ES-I3 (cell line): ENCODE measurements around the gene BAIAP2.

Experiments
- H3K36me3 ChIP-seq: 2 replicates; pipeline ENCODE4 v1.6.1; 2013; ENCODE audit warnings: mild to moderate bottlenecking, low read length, control low read depth, moderate library complexity; ENCODE audit not compliant: insufficient read depth
- H3K4me1 ChIP-seq: 2 replicates; pipeline ENCODE4 v1.6.1; 2013; ENCODE audit warnings: mild to moderate bottlenecking, control low read depth, low read length; ENCODE audit not compliant: insufficient read depth
- H3K9ac ChIP-seq: 2 replicates; pipeline ENCODE4 v1.6.1; 2013; ENCODE audit warnings: low read depth, mild to moderate bottlenecking, low read length, moderate library complexity
- H3K9me3 ChIP-seq: 2 replicates; pipeline ENCODE4 v1.6.1; 2013; ENCODE audit warnings: mild to moderate bottlenecking, low read length, moderate library complexity; ENCODE audit not compliant: control insufficient read depth, insufficient read depth

Gene BAIAP2

DNA sequence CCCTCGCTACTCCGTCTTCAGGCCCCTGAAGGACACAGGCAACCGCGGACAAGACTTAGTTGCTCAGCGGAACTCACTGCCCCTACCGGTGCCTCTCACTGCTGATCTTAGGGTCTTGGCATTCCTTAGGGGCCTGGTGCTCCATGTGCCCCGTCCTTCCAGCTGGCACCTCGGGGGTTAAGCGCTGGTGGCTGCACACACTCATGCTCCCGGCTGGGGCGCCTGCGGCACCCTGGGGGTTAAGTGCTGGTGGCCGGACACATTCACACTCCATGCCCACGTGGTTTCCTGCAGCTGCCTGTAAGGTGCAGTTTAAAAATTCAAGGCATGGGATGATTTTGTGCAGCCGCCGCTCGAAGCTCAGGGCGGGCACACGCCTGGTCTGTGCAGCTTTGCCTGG, 45.1 kb downstream of the BAIAP2 start:
- no peaks in the 10 kb centered on the region for H3K4me1 ChIP-seq
- no peaks in the 10 kb centered on the region for H3K36me3 ChIP-seq
- no peaks in the 10 kb centered on the region for H3K9me3 ChIP-seq
- no peak overlapping the region for H3K9ac ChIP-seq

GRCh38 chr17:81081222-81082176, 46.5 kb downstream of the BAIAP2 start:
- no peaks in the 10 kb centered on the region for H3K36me3 ChIP-seq
- H3K9ac ChIP-seq = no peak overlapping the region
- no peaks in the 10 kb centered on the region for H3K9me3 ChIP-seq
- H3K4me1 ChIP-seq = no peaks in the 10 kb centered on the region

GRCh38 chr17:81082177-81083073, 47.5 kb downstream of the BAIAP2 start:
- Histone ChIP-seq H3K9me3 (no peaks in the 10 kb centered on the region), H3K4me1 (no peaks in the 10 kb centered on the region), H3K36me3 (no peaks in the 10 kb centered on the region), H3K9ac (no peak overlapping the region)

- no peaks in the 10 kb centered on the region for H3K4me1 ChIP-seq
- no peaks in the 10 kb centered on the region for H3K9me3 ChIP-seq
- no peaks in the 10 kb centered on the region for H3K36me3 ChIP-seq
- H3K9ac ChIP-seq = no peak overlapping the region
Observed at GRCh38 chr17:81083125-81083765, 48.3 kb downstream of the BAIAP2 start.

GRCh38 chr17:81084680-81085419, 49.9 kb downstream of the BAIAP2 start:
- no peaks in the 10 kb centered on the region for H3K9me3 ChIP-seq
- H3K4me1 ChIP-seq = peaks cover 3% of the 10 kb centered on the region; the same call in 1 of the 2 replicates
- no peaks in the 10 kb centered on the region for H3K36me3 ChIP-seq
- H3K9ac ChIP-seq = no peak overlapping the region

- Histone ChIP-seq H3K36me3 (no peaks in the 10 kb centered on the region), H3K9me3 (no peaks in the 10 kb centered on the region), H3K9ac (no peak overlapping the region), H3K4me1 (peaks cover 9% of the 10 kb centered on the region)
Observed at GRCh38 chr17:81085420-81085911, 50.5 kb downstream of the BAIAP2 start.

DNA sequence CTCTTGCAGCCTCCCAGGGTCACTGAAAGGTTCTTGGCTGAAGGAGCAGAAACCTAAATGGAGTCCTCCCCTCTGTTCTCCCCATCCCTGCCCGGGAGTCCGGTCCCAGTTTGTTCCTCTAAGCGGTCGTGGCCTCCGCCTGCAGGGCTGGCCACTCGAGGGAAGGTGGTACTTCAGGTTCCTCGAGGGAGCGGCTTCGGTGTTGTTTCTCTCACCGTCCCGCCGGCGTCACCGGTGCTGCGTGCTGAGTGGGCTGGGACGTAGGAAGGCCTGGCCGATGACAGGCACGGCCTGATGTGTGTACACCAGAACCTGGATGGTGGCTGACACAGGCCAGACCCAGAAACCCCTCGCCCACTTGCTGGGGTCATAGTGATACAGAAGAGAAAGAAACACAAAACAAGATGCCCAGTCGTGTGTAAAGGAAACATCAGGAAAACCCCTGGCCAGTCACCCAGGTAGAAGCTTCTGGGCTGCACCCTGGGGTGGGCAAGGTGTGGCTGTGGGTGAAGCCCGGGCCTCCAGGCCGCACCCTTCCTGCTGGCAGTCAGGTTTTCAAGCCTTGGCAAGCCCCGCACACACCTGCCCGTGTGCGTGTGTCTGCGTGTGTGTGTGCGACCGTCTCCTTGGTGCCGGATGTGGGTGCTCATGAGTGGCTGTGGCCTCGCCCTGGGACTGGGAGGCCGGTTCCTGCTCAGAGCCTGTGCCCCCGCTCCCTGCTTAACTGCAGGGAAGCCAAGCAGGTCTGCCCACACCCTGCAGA, 52.0 kb downstream of the BAIAP2 start:
- no peaks in the 10 kb centered on the region for H3K9me3 ChIP-seq
- H3K9ac ChIP-seq = no peak overlapping the region
- peaks cover 20% of the 10 kb centered on the region for H3K4me1 ChIP-seq
- H3K36me3 ChIP-seq = no peaks in the 10 kb centered on the region

DNA sequence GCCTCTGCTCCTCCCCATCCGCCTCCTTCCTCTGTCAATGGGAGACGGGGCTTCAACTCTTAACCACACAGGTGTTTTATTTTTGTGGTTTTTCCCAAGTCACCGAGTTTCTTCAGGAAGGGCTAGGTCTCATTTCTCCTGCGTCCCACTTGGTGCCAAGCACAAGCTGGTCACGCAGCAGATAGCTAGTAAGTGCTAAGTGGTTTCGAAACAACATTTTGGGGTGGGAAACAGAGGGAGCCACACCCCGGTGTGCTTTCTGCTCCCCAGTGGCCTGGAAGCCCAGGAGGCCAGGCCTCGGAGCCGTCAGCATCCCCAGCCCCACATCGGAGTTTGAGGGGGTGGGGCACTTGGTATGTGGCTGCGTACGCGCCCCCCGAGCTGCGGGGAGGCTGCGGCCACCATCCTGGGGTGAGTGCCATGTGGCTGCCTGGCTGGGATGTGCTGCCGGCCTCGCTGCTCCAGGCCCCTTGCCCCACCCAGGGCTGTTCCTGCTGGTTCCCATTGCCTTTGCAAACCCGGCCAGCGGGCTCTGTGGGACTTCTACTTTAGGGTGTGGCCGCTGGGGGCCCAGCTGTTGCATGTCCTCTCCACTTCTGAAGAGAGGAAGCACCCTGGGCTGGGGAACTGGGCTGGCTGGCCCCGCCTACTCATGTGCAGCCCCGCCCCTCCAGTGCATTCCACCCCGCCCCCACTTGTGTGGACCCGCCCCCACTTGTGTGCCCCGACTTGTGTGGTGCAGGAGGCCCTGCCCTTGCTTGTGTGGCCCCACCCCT, 55.6 kb downstream of the BAIAP2 start:
- Histone ChIP-seq H3K36me3 (no peaks in the 10 kb centered on the region), H3K9me3 (no peaks in the 10 kb centered on the region), H3K4me1 (peaks cover 40% of the 10 kb centered on the region), H3K9ac (no peak overlapping the region)

DNA sequence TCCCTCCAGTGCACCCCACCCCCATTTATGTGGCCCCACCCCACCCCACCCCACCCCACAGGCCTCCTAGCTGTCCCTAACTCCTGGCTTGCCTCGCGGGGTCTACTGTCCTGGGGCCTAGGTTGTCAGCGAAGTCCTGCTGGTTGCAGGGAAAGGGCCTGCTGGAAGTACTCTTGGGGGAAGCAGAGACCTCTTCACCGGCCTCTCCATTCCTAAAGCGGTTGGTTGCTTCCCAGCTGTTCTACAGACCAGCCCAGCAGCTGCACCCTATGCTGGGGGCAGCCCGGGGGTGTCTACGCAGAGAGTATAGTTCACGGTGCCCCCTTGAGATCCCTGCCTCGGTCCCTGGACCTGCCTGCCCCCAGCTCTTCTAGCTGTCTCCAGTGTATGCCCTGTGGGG, 56.2 kb downstream of the BAIAP2 start:
- Histone ChIP-seq H3K36me3 (no peaks in the 10 kb centered on the region), H3K9ac (no peak overlapping the region), H3K4me1 (peaks cover 46% of the 10 kb centered on the region), H3K9me3 (no peaks in the 10 kb centered on the region)

DNA sequence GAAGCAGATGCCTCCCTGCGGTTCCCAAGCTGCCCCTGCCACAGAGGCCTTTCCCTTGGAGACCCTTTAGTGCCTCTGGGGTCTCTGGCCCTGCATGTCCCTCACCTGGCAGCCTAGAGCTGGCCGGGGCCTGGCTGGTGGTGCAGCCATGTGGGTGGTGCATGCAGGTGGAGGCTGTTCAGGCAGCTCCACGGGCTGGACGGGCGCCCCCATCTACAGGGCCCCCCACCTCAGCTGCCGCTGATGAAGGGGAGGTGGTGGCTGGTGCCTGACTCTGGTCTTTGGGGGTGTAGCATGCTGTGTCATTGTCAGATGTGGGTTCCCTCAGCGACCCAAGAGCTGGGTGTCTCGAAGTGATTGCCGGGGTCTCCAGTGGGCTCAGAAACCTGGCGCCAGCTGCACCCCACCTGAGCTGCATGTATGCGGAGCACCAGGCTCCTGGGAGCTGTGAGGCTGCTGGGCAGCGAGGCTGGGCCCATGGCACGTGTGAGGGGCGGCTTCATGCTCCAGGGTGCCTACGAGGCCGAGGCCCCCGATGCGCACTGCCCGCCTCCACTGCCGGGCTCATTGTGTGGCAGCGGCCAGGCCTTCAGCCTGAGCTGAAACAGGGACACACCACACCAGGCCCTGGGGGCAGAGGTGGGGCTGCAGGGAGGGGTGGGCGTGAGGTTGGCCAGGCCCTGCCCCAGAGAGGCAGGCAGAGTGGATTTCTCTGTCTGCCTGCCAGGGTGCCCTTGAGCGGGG, 57.0 kb downstream of the BAIAP2 start:
- no peak overlapping the region for H3K9ac ChIP-seq
- no peaks in the 10 kb centered on the region for H3K9me3 ChIP-seq
- no peaks in the 10 kb centered on the region for H3K36me3 ChIP-seq
- H3K4me1 ChIP-seq = peaks cover 54% of the 10 kb centered on the region

GRCh38 chr17:81092518-81093095, 57.7 kb downstream of the BAIAP2 start:
- H3K9ac ChIP-seq = no peak overlapping the region
- peaks cover 59% of the 10 kb centered on the region for H3K4me1 ChIP-seq
- H3K9me3 ChIP-seq = no peaks in the 10 kb centered on the region
- no peaks in the 10 kb centered on the region for H3K36me3 ChIP-seq
